GM21360 (cell line): ENCODE measurements around the gene FOXA1.

Experiments used
- ATAC-seq: cut with Tn5 transposase; IDR thresholded peaks from one replicate; pipeline ENCODE4 v1.9.1; 2021; ENCODE audit warnings: mild to moderate bottlenecking, moderate library complexity; ENCODE audit not compliant: unreplicated experiment

FOXA1 gene

GRCh38 chr14:37602605-37603453 is 7.8 kb upstream of the FOXA1 start:
- ATAC-seq, result no peak

- no peak for ATAC-seq
Observed at GRCh38 chr14:37601865-37602264, 6.8 kb upstream of the FOXA1 start.

GRCh38 chr14:37600880-37601741 is 6.1 kb upstream of the FOXA1 start:
- ATAC-seq, result no peak

DNA sequence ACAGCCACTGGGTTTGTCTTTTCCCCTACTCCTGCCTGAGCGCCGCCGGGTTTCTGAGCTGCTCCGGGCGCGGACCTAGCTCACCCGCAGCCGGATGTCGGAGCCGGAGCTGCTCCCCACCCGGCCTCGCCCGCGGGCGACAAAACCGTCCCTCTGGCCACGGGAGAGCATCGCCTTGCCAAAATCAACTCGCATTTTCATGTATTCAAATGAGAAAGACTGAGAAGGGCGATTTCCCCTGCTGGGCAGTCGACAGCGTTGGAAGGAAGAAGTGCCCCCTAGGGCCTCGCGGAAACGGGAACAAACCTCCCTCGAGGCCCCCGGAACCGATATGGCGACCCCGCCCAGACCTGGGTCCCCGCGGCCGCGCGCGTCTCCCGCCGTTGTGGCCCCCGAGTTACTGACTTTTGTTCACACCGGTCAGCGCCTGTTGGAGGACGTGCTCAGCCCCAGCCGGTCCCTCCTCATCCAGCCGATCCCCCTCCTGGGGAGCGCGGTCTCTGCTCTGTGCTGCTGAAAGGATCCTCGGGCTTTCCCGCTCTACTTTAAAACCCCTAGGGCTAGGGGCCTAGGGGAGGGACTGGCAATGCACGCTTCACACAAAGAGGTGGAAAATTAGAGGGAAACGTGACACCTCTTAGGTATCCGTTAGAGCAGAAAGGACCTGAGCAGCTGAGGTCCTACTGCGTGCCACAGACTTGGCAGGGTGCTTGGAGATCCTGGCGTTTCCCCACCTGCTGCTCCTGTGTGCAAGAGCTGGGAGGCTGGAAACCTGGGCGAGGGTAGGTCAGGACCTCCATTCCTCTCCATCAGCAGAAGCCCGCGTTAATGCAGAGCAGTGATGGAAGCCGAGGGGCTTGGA is 4.7 kb upstream of the FOXA1 start:
- no peak for ATAC-seq

DNA sequence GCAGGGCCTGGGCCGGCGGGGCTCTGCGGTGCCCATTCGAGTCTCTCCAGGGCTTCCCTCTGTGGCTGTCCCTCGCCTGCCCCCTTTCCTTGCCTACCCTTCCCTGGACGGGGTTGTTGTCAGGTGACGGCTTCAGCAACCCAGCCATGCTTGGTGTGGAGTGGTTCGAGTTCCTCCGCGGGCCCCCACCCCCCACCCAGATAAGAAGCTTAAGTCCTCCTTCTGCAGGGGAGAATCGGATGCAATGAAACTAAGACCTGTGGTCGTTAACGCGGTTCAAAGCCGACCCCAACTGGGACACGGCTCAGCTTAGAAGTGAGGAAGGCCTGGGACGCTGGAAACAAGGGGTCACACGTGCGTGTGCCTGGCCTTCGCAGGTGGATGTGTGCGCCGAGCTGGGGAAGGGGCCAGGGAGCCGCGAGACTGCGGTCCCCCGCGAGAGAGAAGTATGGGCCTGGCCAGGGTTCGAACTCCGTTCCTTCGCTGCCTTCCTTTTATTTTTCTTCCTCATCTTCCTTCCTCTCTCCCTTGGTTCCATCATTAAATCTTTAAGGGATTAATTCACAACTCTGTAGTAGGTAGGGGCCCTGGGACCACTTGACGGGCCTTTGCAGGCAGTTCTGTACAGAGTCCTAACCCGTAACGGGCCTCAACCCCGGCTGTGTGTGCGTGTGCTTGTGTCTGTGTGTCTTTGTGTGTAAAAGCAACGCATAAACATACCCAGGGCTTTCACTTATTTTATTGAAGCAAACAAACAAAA is 3.9 kb upstream of the FOXA1 start:
- ATAC-seq, result no peak

GRCh38 chr14:37597914-37598746 is 3.1 kb upstream of the FOXA1 start:
- ATAC-seq, result no peak

GRCh38 chr14:37597538-37597913 is 2.5 kb upstream of the FOXA1 start:
- ATAC-seq, result no peak

- ATAC-seq, result no peak
Observed at GRCh38 chr14:37596790-37597472, 1.9 kb upstream of the FOXA1 start.

DNA sequence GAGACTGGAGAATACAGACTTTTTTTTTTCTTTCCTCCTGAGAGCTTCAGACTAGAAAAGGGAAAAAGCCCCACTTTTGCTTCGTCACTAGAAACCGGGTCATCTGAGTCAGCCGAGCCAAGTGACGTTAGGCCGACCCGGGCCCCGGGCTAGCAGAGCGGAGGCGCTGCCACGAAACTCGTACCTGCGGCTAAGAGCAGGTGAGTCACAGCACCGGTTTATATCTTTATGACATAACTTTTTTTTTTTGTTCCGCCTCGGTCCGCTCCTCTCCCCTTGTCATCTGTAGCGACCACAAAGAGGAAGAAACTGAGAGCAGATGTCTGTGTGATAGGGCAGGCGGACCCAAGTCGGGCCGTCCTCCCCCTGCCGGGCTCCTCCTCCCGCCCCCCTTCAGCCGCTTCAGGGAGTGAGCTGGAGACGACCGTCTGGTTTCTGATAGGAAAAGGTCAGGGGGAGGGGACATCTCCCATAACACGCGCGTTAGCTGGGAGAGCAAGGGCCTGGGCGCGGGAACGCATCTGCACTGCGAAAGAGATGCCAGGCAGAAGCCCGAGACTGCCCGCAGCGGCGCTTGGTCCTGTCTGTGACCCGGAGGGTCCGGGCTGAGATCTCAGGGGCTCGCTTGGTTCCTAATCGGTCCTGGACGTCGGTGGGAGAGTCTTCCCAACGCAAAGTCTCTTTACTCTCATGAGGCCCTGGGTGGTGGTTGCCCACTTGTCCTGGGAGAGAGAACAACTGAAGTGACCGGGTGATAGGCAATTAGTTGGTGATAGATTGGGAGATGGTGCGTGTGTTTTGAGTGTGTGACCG is 966 bp upstream of the FOXA1 start:
- peak; percentile 64 for ATAC-seq

DNA sequence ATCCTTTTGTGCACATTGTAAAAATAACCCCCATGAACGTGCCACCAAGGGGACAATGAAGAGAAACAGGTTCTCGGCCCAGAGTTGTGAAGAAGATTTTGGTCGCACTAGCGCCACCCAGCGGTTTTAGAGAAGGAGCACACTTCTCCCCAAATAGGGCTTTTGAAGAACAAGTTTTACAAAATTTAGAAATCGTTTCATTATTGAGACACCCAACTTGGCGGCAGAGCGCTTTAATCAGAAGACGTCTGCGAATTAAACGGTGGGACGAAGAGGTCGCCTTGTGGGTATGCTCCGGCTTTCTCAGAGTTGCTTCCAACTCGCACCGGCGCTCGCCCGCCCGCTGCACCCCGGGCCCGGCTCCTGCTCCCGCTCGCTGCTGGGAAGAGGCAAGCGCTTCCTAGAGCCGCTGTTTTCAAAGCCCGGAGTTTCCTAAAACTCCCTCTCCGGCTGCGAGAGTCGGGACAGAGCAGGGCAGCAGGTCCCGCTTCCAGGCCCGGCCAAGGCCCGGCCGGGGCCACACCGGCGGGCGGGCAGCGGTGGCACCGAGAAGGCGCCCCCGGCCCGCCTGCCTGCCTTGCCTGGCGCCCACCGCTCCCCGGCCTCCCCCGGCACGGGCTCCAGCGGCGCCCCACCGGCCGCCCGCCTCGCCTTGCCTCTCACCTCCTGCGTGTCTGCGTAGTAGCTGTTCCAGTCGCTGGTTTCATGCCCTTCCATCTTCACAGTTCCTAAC is 645 bp downstream of the FOXA1 start:
- ATAC-seq, result no peak

DNA sequence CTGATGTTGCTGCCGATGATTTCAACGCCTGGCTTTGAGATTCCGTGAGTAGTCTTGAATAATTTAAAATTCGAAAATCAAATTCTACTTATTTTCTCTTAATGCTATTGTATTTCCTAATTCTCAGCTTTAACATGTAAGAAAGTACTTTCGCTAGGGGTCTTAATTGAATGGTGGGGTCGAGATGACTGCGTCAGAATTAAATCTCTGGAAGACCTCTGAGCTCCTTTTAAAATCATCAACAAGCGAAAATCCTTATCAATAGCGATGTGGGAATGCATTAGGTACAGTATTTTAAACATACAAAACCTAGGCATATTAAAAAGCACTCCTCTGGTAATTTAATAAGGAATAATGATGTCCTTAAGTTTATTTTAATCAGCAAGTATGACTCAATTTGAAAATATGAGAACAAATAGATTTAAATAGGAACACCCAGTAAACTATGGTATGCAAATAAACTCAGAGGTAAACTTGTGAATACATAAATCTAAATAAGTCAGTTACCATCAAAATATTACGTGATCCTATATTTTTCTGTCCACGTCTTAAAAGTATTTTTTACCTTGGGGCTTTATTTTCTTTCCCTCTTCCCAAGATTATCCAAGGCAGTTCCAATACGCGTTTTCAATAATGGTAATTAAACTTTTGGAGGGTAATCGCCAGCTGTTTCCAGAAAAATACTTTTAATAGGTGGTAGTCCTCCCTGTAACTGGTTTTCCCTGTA is 1.4 kb downstream of the FOXA1 start:
- ATAC-seq, result no peak

GRCh38 chr14:37592482-37593408 is 2.3 kb downstream of the FOXA1 start:
- ATAC-seq, result no peak

DNA sequence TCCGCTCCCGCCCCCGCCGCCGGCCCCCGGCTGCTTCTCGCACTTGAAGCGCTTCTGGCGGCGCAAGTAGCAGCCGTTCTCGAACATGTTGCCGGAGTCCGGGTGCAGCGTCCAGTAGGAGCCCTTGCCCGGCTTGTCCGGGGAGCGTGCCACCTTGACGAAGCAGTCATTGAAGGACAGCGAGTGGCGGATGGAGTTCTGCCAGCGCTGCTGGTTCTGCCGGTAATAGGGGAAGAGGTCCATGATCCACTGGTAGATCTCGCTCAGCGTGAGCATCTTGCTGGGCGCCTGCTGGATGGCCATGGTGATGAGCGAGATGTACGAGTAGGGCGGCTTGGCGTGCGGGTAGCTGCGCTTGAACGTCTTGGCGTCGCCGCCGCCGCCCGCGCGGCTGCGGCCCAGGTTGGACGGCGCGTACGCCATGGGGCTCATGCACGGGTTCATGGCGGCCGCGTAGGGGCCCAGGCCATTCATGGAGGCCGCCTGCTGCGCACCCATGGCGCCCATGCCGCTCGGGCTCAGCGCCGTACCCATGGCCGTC is 3.0 kb downstream of the FOXA1 start:
- no peak for ATAC-seq

- no peak for ATAC-seq
Observed at GRCh38 chr14:37591311-37591940, 3.6 kb downstream of the FOXA1 start.
